Fibroblast of skin of back (primary cell): ENCODE data around the gene FOXP1.

Experiments
- DNase-seq: peaks from one replicate; pipeline ENCODE4 v3.0.0-alpha.2; 2013

The FOXP1 gene

GRCh38 chr3:71051893-71052687 is 531.4 kb downstream of the FOXP1 start:
- DNase-seq = no peak

GRCh38 chr3:71051259-71051595 is 532.3 kb downstream of the FOXP1 start:
- DNase-seq = no peak

GRCh38 chr3:71050538-71051258 is 532.8 kb downstream of the FOXP1 start:
- DNase-seq = peak; percentile 69

- DNase-seq = peak; percentile 85
These were observed 533.4 kb downstream of the FOXP1 start for GRCh38 chr3:71050166-71050537.

GRCh38 chr3:71048948-71049347 is 534.6 kb downstream of the FOXP1 start:
- DNase-seq = no peak

- DNase-seq = no peak
These were observed 535.7 kb downstream of the FOXP1 start for GRCh38 chr3:71047616-71048531.

GRCh38 chr3:71046791-71047190 is 536.7 kb downstream of the FOXP1 start:
- no peak for DNase-seq

- DNase-seq = no peak
These were observed 537.6 kb downstream of the FOXP1 start for GRCh38 chr3:71045917-71046282.

GRCh38 chr3:71045212-71045916 is 538.2 kb downstream of the FOXP1 start:
- DNase-seq = no peak

- no peak for DNase-seq
These were observed 540.8 kb downstream of the FOXP1 start for GRCh38 chr3:71042759-71043158.

GRCh38 chr3:71041371-71041770 is 542.2 kb downstream of the FOXP1 start:
- no peak for DNase-seq

GRCh38 chr3:71039332-71039731 is 544.2 kb downstream of the FOXP1 start:
- no peak for DNase-seq

- DNase-seq = no peak
These were observed 545.8 kb downstream of the FOXP1 start for GRCh38 chr3:71037775-71038174.

- no peak for DNase-seq
These were observed 547.6 kb downstream of the FOXP1 start for GRCh38 chr3:71035886-71036285.

GRCh38 chr3:71035314-71035713 is 548.2 kb downstream of the FOXP1 start:
- DNase-seq = peak; percentile 84

GRCh38 chr3:71033681-71034220 is 549.8 kb downstream of the FOXP1 start:
- DNase-seq = no peak

- DNase-seq = no peak
These were observed 551.5 kb downstream of the FOXP1 start for GRCh38 chr3:71031914-71032521.

- DNase-seq = no peak
These were observed 552.3 kb downstream of the FOXP1 start for GRCh38 chr3:71031181-71031580.

GRCh38 chr3:71030748-71031147 is 552.8 kb downstream of the FOXP1 start:
- no peak for DNase-seq

GRCh38 chr3:71029770-71030169 is 553.8 kb downstream of the FOXP1 start:
- DNase-seq = no peak

- DNase-seq = no peak
These were observed 554.7 kb downstream of the FOXP1 start for GRCh38 chr3:71028802-71029201.

GRCh38 chr3:71028184-71028583 is 555.3 kb downstream of the FOXP1 start:
- DNase-seq = no peak
